AG09319 (cell line): ENCODE data around the gene TMC2.

Experiments used
- DNase-seq: peaks from one replicate; pipeline ENCODE4 v3.0.0-alpha.2; 2010; ENCODE audit warnings: low read depth; ENCODE audit errors: extremely low read depth
- CTCF ChIP-seq: IDR thresholded peaks from 2 replicates; pipeline ENCODE4 v1.5.1; 2011; ENCODE audit warnings: low read depth, mild to moderate bottlenecking, inconsistent platforms, low read length, moderate library complexity

The TMC2 gene

GRCh38 chr20:2509794-2510193, 26.6 kb upstream of the TMC2 start:
- no peak for TF ChIP-seq CTCF
- no peak for DNase-seq

- TF ChIP-seq CTCF: no peak
- DNase-seq: no peak
These were observed 21.2 kb upstream of the TMC2 start for GRCh38 chr20:2515203-2515602.

- TF ChIP-seq CTCF: no peak
- no peak for DNase-seq
These were observed 20.0 kb upstream of the TMC2 start for GRCh38 chr20:2516399-2516798.

- TF ChIP-seq CTCF: no peak
- DNase-seq: no peak
These were observed 18.3 kb upstream of the TMC2 start for GRCh38 chr20:2518096-2518495.

GRCh38 chr20:2518558-2518957, 17.8 kb upstream of the TMC2 start:
- no peak for DNase-seq
- TF ChIP-seq CTCF: no peak

- no peak for TF ChIP-seq CTCF
- DNase-seq: no peak
These were observed 17.1 kb upstream of the TMC2 start for GRCh38 chr20:2519115-2519809.

- DNase-seq: no peak
- no peak for TF ChIP-seq CTCF
These were observed 15.8 kb upstream of the TMC2 start for GRCh38 chr20:2520617-2521016.
